ENCODE data around the gene ROR2. TPM values are rescaled to one million over a fixed set of nuclear protein-coding genes. Genes with fewer than 3 reads are reported as not detected.
A peak's percentile ranks its signal among the peaks of the same experiment; 100 is the strongest.

The ROR2 gene
- total and polyA plus RNA-seq, 2 donors (not counting 3 experiments of a cell fraction or from before 2014, with no cell fraction given): not detected

- Histone ChIP-seq H3K4me2 (ENCODE audit: insufficient read depth, low read length) (no peak overlapping the region), H3K36me3 (ENCODE audit: control insufficient read depth in 2 of 2, extremely low read depth in 1 of 2, insufficient read depth in 2 of 2, low read length in 2 of 2) (no peaks in the 10 kb centered on the region), H3K27ac (ENCODE audit: insufficient read depth, low read depth, low read length) (no peak overlapping the region), H3K4me1 (ENCODE audit: control insufficient read depth, extremely low read depth, insufficient read depth, low read length) (no peaks in the 10 kb centered on the region), H4K20me1 (replicated peaks; ENCODE audit: control insufficient read depth, extremely low read depth, insufficient read depth, low read length) (no peaks in the 10 kb centered on the region), H2AFZ (ENCODE audit: low read depth, low read length) (no peak overlapping the region), H3K9me3 (replicated peaks; ENCODE audit: control insufficient read depth, insufficient read depth, low read length) (no peaks in the 10 kb centered on the region), H3K79me2 (ENCODE audit: control insufficient read depth, insufficient read depth, low read length) (no peaks in the 10 kb centered on the region), H3K27me3 (ENCODE audit: control insufficient read depth in 2 of 2, insufficient read depth in 2 of 2, low read length in 2 of 2) (no peaks in the 10 kb centered on the region), H3K4me3 (replicated peaks in 1 of 3; ENCODE audit: insufficient read depth in 1 of 3, low read depth in 1 of 3, low read length in 3 of 3) (no peak overlapping the region), H3K9ac (replicated peaks; ENCODE audit: extremely low read depth, insufficient read depth, low read length) (no peak overlapping the region), H3K9me1 (replicated peaks; ENCODE audit: control insufficient read depth, extremely low read depth, insufficient read depth, low read length) (no peaks in the 10 kb centered on the region)
- peak; percentile 39 for DNase-seq (ENCODE audit: low read depth, low spot score)
- FAIRE-seq: peak; percentile 78
- ChIA-PET POLR2A (no interaction called here), CTCF (interaction anchor here (0.9 to 2.4 kb wide), 5 partner anchors 14 to 823 kb away, joined by 3 to 8 read pairs (median 3); no protein-coding TSS in a partner anchor)
- TF ChIP-seq POLR2A (IDR thresholded peaks at IDR 0.05; ENCODE audit: low read depth, low read length): no peak
- peak; percentile 93 to 96 for TF ChIP-seq CTCF (IDR thresholded peaks at IDR 0.05; ENCODE audit: extremely low read depth in 1 of 2, insufficient read depth in 1 of 2, low read depth in 1 of 2, low read length in 2 of 2)
- dilution Hi-C loops (cut with MboI; ENCODE audit: extremely low pct_ligation_motif_present, low sequenced_read_pairs) (no loop called here), intact Hi-C loops (cut with micrococcal nuclease) (no loop called here)
- BruUV-seq (replicated peaks): no TSS peak
These were observed 215.6 kb downstream of the ROR2 start for GRCh38 chr9:91734371-91734981.

DNA sequence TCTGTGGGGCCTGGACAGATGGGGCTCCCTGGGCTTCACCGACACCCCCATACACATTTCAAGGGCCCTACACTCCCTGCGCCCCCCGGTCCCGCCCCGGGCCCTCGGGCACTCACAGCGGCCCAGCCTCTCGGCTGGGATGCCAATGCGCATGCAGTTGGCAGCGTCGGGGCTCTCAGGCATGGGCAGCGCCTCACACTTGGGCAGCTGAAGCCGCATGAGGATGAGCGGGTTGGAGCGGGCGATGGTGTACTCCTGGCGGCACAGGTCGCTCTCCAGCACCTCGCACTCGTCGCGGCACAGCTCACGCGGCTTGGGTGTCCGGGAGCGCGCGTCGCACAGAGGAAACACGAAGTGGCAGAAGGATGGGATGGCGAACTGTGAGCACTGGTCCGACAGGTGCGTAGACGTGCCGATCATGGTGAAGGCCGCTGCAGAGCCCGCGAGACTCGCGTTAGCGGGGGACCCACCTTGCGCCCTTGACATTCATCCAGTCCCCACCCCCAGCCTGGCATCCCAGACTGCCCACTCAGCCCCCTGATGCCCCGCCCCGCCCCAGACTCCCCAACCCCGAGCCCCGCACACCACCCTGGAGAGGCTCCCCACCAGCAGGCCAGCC is 216.9 kb downstream of the ROR2 start:
- POLR2A ChIA-PET: no interaction called here
- Histone ChIP-seq H3K4me3 (replicated peaks in 1 of 3; ENCODE audit: insufficient read depth in 1 of 3, low read depth in 1 of 3, low read length in 3 of 3) (no peak overlapping the region), H3K36me3 (ENCODE audit: control insufficient read depth in 2 of 2, extremely low read depth in 1 of 2, insufficient read depth in 2 of 2, low read length in 2 of 2) (no peaks in the 10 kb centered on the region), H3K9me3 (replicated peaks; ENCODE audit: control insufficient read depth, insufficient read depth, low read length) (no peaks in the 10 kb centered on the region), H4K20me1 (replicated peaks; ENCODE audit: control insufficient read depth, extremely low read depth, insufficient read depth, low read length) (no peaks in the 10 kb centered on the region), H3K4me1 (ENCODE audit: control insufficient read depth, extremely low read depth, insufficient read depth, low read length) (no peaks in the 10 kb centered on the region), H3K9ac (replicated peaks; ENCODE audit: extremely low read depth, insufficient read depth, low read length) (no peak overlapping the region), H3K9me1 (replicated peaks; ENCODE audit: control insufficient read depth, extremely low read depth, insufficient read depth, low read length) (no peaks in the 10 kb centered on the region), H3K27me3 (ENCODE audit: control insufficient read depth in 2 of 2, insufficient read depth in 2 of 2, low read length in 2 of 2) (no peaks in the 10 kb centered on the region), H3K79me2 (ENCODE audit: control insufficient read depth, insufficient read depth, low read length) (no peaks in the 10 kb centered on the region), H2AFZ (ENCODE audit: low read depth, low read length) (no peak overlapping the region), H3K4me2 (ENCODE audit: insufficient read depth, low read length) (no peak overlapping the region), H3K27ac (ENCODE audit: insufficient read depth, low read depth, low read length) (no peak overlapping the region)
- dilution Hi-C loops (cut with MboI; ENCODE audit: extremely low pct_ligation_motif_present, low sequenced_read_pairs) (no loop called here), intact Hi-C loops (cut with micrococcal nuclease) (no loop called here)
- no TSS peak for BruUV-seq (replicated peaks)
- no peak for TF ChIP-seq POLR2A (IDR thresholded peaks at IDR 0.05; ENCODE audit: low read depth, low read length)
- no peak for TF ChIP-seq MAX (IDR thresholded peaks at IDR 0.05; ENCODE audit: insufficient read depth, insufficient read length)
- no peak for TF ChIP-seq EZH2 (IDR thresholded peaks at IDR 0.05; ENCODE audit: borderline replicate concordance, low read depth, low read length, severe bottlenecking)
- TF ChIP-seq JUN (IDR thresholded peaks at IDR 0.05; ENCODE audit: borderline replicate concordance, insufficient read depth, insufficient read length, low read depth): no peak
- TF ChIP-seq CTCF (IDR thresholded peaks at IDR 0.05; ENCODE audit: extremely low read depth in 1 of 2, insufficient read depth in 1 of 2, low read depth in 1 of 2, low read length in 2 of 2): no peak
- FAIRE-seq (no peak), DNase-seq (ENCODE audit: low read depth, low spot score) (no peak)
- CTCF ChIA-PET: interaction anchor here (2.4 kb wide), 1 partner anchor 818 kb away, joined by 8 read pairs; no protein-coding TSS in a partner anchor

All from endothelial cell of umbilical vein (primary cell).